ENCODE results near the gene NDUFB5. TPM values are rescaled to one million over a fixed set of nuclear protein-coding genes. Genes with fewer than 3 reads are reported as not detected.
A peak's percentile ranks its signal among the peaks of the same experiment; 100 is the strongest.

The NDUFB5 gene
- total RNA-seq, 1 donor = 135 TPM

DNA sequence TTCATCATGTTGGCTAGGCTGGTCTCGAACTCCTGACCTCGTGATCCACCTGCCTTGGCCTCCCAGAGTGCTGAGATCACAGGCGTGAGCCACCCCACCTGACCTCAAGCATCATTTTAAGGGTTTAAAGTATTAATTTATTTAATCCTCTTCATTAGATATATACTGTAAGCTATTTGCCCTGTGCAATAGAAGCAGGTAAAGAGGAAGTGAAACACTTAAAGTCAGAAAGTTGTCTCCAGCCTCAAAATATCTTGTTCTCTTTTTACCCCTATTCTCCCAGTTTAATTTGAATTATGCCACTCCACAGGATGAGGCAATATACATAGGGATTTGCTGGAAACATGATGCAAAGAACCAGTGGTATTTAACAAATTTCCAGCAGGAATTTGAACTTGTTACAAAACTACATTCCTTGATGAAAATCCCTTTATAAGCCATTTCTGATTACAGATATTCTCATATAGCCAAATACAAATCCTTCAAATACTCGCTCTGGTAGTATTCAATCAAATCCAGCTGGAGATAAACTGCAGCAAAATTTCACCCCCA, 2.0 kb downstream of the NDUFB5 start:
- TF ChIP-seq, protein P1, sequence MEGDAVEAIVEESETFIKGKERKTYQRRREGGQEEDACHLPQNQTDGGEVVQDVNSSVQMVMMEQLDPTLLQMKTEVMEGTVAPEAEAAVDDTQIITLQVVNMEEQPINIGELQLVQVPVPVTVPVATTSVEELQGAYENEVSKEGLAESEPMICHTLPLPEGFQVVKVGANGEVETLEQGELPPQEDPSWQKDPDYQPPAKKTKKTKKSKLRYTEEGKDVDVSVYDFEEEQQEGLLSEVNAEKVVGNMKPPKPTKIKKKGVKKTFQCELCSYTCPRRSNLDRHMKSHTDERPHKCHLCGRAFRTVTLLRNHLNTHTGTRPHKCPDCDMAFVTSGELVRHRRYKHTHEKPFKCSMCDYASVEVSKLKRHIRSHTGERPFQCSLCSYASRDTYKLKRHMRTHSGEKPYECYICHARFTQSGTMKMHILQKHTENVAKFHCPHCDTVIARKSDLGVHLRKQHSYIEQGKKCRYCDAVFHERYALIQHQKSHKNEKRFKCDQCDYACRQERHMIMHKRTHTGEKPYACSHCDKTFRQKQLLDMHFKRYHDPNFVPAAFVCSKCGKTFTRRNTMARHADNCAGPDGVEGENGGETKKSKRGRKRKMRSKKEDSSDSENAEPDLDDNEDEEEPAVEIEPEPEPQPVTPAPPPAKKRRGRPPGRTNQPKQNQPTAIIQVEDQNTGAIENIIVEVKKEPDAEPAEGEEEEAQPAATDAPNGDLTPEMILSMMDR (IDR thresholded peaks at IDR 0.05; ENCODE audit: insufficient read depth, low read length) = no peak
- no peak overlapping the region for H3K4me3 ChIP-seq (ENCODE audit: low read depth, low read length)
- DNase-seq (ENCODE audit: low read depth) = peak; percentile 2

DNA sequence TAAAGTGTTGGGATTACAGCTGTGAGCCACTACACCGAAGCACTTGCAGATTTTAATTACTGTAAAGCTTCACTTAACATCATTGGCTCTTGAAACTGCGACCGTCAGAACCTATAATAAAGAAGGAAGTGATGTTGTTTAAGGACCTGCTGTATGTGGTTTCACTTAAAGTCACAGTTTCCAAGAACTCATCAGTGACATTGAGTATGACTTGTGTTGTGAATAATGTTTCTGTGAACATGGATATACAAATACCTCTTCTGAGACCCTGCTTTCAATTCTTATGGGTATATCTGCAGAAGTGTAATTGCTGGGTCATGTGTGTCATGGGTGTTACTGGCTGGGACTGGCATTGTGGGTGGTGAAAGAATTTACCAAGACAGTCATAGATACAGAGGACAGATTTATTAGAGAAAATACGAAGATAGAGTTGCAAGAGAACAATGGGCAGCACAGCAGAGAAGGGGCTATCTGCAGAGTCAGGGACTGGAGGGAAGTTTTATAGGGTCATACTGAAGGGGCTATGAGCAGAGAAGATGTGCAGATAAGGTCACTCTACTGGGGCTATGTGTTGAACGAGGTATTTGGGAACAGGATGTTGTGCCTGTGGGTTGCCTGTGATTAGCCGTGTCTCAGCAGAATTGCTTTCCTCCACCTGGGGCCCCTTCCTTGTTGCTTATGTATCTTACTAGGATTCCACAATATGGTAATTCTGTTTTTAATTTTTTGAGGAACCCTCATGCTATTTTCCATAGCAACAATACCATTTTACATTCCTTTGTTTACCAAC, 4.5 kb downstream of the NDUFB5 start:
- no peak overlapping the region for H3K4me3 ChIP-seq (ENCODE audit: low read depth, low read length)
- TF ChIP-seq, protein P1 (IDR thresholded peaks at IDR 0.05; ENCODE audit: insufficient read depth, low read length) = no peak
- DNase-seq (ENCODE audit: low read depth) = no peak

DNA sequence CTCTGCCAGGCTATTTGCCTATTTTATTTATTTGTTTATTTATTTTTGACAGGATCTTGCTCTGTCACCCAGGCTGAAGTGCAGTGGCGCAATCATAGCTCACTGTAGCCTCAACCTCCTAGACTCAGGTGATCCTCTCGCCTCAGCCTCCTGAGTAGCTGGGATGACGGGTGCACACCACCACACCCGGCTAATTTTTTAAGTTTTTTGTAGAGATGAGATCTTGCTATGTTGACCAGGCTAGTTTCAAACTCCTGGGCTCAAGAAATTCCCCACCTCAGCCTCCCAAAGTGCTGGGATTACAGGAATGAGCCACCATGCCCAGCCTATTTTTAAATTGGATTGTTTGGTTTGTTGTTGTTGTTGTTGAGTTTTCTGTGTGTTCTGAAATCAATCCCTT, 5.5 kb downstream of the NDUFB5 start:
- TF ChIP-seq, protein P1 (IDR thresholded peaks at IDR 0.05; ENCODE audit: insufficient read depth, low read length) = no peak

DNA sequence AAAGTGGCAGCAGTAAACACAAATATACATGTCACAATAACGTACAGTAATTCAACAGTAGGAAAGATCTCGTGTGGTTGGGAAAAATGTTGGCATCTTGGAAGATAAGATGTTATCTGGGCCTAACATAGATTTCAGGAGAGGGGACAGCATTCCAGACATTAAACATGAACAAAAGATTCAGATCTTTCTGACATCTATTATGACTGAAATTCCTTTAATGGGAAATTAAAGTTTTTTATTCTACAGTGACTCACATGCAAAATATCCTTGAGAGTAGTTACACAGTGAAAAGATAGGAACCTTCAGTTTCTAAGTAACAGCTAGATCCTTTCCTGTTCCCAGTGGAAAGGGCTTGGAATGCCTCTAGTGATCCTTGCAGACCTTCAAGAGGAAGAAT, 9.2 kb downstream of the NDUFB5 start:
- TF ChIP-seq, protein P1 (IDR thresholded peaks at IDR 0.05; ENCODE audit: insufficient read depth, low read length) = no peak
- peak; percentile 70 for DNase-seq (ENCODE audit: low read depth)
- no peak overlapping the region for H3K4me3 ChIP-seq (ENCODE audit: low read depth, low read length)

More for the DNA sequence above, 5.5 kb downstream of the NDUFB5 start:
- no peak for DNase-seq (ENCODE audit: low read depth)
- no peak overlapping the region for H3K4me3 ChIP-seq (ENCODE audit: low read depth, low read length)

DNA sequence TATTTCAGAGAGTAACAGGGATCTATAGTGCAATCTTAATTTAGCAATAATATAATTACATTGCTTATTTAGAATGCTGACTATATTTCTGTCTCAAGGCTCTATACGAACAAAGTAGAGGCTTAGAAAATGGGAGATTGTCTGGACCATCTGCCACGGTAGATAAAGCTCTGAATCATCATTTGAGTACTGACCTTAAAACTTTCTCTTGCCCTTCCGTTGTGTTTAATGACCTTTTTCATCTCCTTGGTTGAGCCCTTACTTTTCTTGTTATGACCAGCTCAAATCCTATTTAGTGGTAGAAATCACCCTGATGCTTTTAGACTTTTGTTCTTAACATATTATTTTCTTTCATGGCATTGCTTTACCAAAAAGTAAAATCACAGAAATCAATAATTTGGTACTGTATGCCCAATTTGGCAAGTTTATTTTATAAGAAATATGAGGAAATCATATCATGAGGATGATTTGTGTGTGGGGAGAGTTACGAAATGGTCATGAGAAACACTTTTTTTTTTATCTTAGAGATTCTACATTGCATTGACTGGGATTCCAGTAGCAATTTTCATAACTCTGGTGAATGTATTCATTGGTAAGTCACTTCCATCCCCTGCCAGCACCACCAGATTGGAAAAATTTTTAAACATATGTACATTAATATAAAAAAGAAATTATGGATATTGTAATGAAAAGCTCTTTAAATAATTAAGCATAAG, 11.0 kb downstream of the NDUFB5 start:
- DNase-seq (ENCODE audit: low read depth) = peak; percentile 32
- H3K4me3 ChIP-seq (ENCODE audit: low read depth, low read length) = no peak overlapping the region
- TF ChIP-seq, protein P1 (IDR thresholded peaks at IDR 0.05; ENCODE audit: insufficient read depth, low read length) = no peak

- no peak for DNase-seq (ENCODE audit: low read depth)
- H3K4me3 ChIP-seq (ENCODE audit: low read depth, low read length) = no peak overlapping the region
- TF ChIP-seq, protein P1 (IDR thresholded peaks at IDR 0.05; ENCODE audit: insufficient read depth, low read length) = no peak
Measured at GRCh38 chr3:179622023-179622422, 17.4 kb downstream of the NDUFB5 start.
